ENCODE measurements around the gene RAPGEF1. TPM values are rescaled to one million over a fixed set of nuclear protein-coding genes. Genes with fewer than 3 reads are reported as not detected.
A peak's percentile ranks its signal among the peaks of the same experiment; 100 is the strongest.

Gene RAPGEF1
- total and polyA plus RNA-seq, 8 donors, result 17.1 to 62.6 (median 44.8) TPM

GRCh38 chr9:131676431-131676972 is 63.4 kb downstream of the RAPGEF1 start:
- no peaks in the 10 kb centered on the region for H3K36me3 ChIP-seq
- intact Hi-C loops (cut with DNase I), result no loop called here

DNA sequence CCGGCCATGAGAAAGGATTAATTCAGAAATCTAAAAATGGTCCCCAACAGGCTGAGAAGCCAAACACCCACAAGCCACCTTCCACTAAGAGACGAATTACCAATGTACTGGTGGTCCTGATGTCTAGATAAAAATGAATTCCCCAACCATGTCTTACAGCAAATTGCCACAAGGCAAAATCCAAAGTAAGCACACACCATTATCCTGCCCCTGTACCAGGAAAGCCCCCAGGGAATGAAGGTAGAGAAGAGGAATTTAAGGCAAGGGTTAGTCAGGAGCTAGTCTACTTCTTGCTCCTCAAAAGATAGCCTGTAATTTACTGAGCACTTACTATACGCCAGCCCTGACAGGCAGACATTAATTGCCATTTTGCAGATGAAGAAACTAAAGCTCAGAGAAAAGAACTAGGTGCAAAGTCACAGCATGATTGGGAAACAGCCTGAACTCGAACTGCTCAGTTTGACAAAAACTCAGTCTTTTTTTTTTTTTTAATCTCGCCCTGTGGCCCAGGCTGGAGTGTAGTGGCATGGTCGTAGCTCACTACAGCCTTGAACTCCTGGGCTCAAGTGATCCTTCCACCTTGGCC is 64.3 kb downstream of the RAPGEF1 start:
- H3K4me1 ChIP-seq, result peaks cover 19 to 37% (median 26%) of the 10 kb centered on the region in 3 donors
- no peak for FAIRE-seq
- DNase-seq, result no peak
- H3K27me3 ChIP-seq, result no peaks in the 10 kb centered on the region
- H3K27ac ChIP-seq, result peak overlapping the region in 2 of 4 donors; percentile 62 to 76
- no peaks in the 10 kb centered on the region for H3K36me3 ChIP-seq
- intact Hi-C loops (cut with DNase I), result no loop called here
- no peak for ATAC-seq
- no peak for TF ChIP-seq CTCF (IDR thresholded peaks at IDR 0.05)
- WGBS, 2 donors, result 92 to 94% methylated on average over 6 of the region's 6 CpGs
- H3K9me3 ChIP-seq, result no peaks in the 10 kb centered on the region
- H3K4me3 ChIP-seq, result no peak overlapping the region

More at GRCh38 chr9:131676431-131676972, 63.4 kb downstream of the RAPGEF1 start:
- no peak for ATAC-seq
- DNase-seq, result no peak
- Histone ChIP-seq H3K9me3 (no peaks in the 10 kb centered on the region), H3K4me3 (no peak overlapping the region), H3K27me3 (no peaks in the 10 kb centered on the region), H3K27ac (peak overlapping the region in 2 of 4 donors; percentile 62 to 76), H3K4me1 (peaks cover 19 to 37% (median 26%) of the 10 kb centered on the region in 3 donors)
- no peak for TF ChIP-seq CTCF (IDR thresholded peaks at IDR 0.05)
- no peak for FAIRE-seq
- WGBS, 2 donors, result 60 to 67% methylated on average over 6 of the region's 6 CpGs

GRCh38 chr9:131674425-131675421 is 65.2 kb downstream of the RAPGEF1 start:
- Histone ChIP-seq H3K4me1 (peaks cover 19 to 38% (median 26%) of the 10 kb centered on the region in 3 donors), H3K36me3 (no peaks in the 10 kb centered on the region), H3K9me3 (no peaks in the 10 kb centered on the region), H3K4me3 (no peak overlapping the region), H3K27me3 (no peaks in the 10 kb centered on the region), H3K27ac (no peak overlapping the region)
- ATAC-seq (no peak), FAIRE-seq (no peak), DNase-seq (peak in 1 of 6 donors; percentile 57)
- 93 to 94% methylated on average over 29 of the region's 29 CpGs for WGBS, 2 donors
- TF ChIP-seq CTCF (IDR thresholded peaks at IDR 0.05), result no peak
- intact Hi-C loops (cut with DNase I), result no loop called here

- Histone ChIP-seq H3K4me1 (peaks cover 24 to 42% (median 31%) of the 10 kb centered on the region in 3 donors), H3K4me3 (no peak overlapping the region), H3K36me3 (no peaks in the 10 kb centered on the region), H3K27ac (no peak overlapping the region), H3K9me3 (no peaks in the 10 kb centered on the region), H3K27me3 (no peaks in the 10 kb centered on the region)
- ATAC-seq (no peak), DNase-seq (no peak), FAIRE-seq (no peak)
- WGBS, 2 donors, result 86 to 94% methylated on average over 7 of the region's 7 CpGs
- intact Hi-C loops (cut with DNase I), result no loop called here
- TF ChIP-seq CTCF (IDR thresholded peaks at IDR 0.05), result no peak
Observed at GRCh38 chr9:131673531-131673930, 66.3 kb downstream of the RAPGEF1 start.
